Kidney tubule cell (primary cell): ENCODE results near the gene PBX3.

Experiments
- DNase-seq: peaks from one replicate; pipeline ENCODE4 v3.0.0-alpha.2; 2018; ENCODE audit warnings: low spot score

The PBX3 gene

GRCh38 chr9:125822902-125823301 lies 75.7 kb downstream of the PBX3 start:
- no peak for DNase-seq

- DNase-seq: peak; percentile 26
Measured at GRCh38 chr9:125823874-125824406, 76.8 kb downstream of the PBX3 start.

- DNase-seq: no peak
Measured at GRCh38 chr9:125825762-125826161, 78.6 kb downstream of the PBX3 start.

- DNase-seq: no peak
Measured at GRCh38 chr9:125826850-125827249, 79.7 kb downstream of the PBX3 start.

- DNase-seq: no peak
Measured at GRCh38 chr9:125829743-125830142, 82.6 kb downstream of the PBX3 start.

- peak; percentile 8 for DNase-seq
Measured at GRCh38 chr9:125831054-125831453, 83.9 kb downstream of the PBX3 start.

- DNase-seq: no peak
Measured at GRCh38 chr9:125831616-125832015, 84.4 kb downstream of the PBX3 start.

- DNase-seq: no peak
Measured at GRCh38 chr9:125835655-125836054, 88.5 kb downstream of the PBX3 start.

GRCh38 chr9:125839317-125839716 lies 92.1 kb downstream of the PBX3 start:
- DNase-seq: no peak

GRCh38 chr9:125841444-125841843 lies 94.3 kb downstream of the PBX3 start:
- DNase-seq: no peak

GRCh38 chr9:125842242-125842641 lies 95.1 kb downstream of the PBX3 start:
- no peak for DNase-seq

- DNase-seq: peak; percentile 17
Measured at GRCh38 chr9:125843646-125844045, 96.5 kb downstream of the PBX3 start.

GRCh38 chr9:125844611-125845010 lies 97.4 kb downstream of the PBX3 start:
- DNase-seq: no peak

GRCh38 chr9:125845271-125845808 lies 98.2 kb downstream of the PBX3 start:
- no peak for DNase-seq

GRCh38 chr9:125847735-125848134 lies 100.6 kb downstream of the PBX3 start:
- DNase-seq: no peak

- no peak for DNase-seq
Measured at GRCh38 chr9:125850106-125850632, 103.0 kb downstream of the PBX3 start.

GRCh38 chr9:125850763-125851162 lies 103.6 kb downstream of the PBX3 start:
- no peak for DNase-seq

- no peak for DNase-seq
Measured at GRCh38 chr9:125851979-125852378, 104.8 kb downstream of the PBX3 start.

- DNase-seq: no peak
Measured at GRCh38 chr9:125852386-125852785, 105.2 kb downstream of the PBX3 start.

GRCh38 chr9:125854553-125855275 lies 107.5 kb downstream of the PBX3 start:
- DNase-seq: no peak

- DNase-seq: no peak
Measured at GRCh38 chr9:125856331-125856730, 109.2 kb downstream of the PBX3 start.

GRCh38 chr9:125861405-125862058 lies 114.4 kb downstream of the PBX3 start:
- no peak for DNase-seq

- DNase-seq: no peak
Measured at GRCh38 chr9:125863923-125864322, 116.8 kb downstream of the PBX3 start.
